ENCODE results near the gene CHCHD4.

CHCHD4 gene

GRCh38 chr3:14130707-14131106 lies 6.0 kb upstream of the CHCHD4 start:
- no peak for DNase-seq (ENCODE audit: low read depth)
- no peak overlapping the region for H3K4me3 ChIP-seq (ENCODE audit: low read length)
- TF ChIP-seq CTCF (conservative IDR thresholded peaks at IDR 0.05; ENCODE audit: low read depth, low read length), result no peak

- no peak for TF ChIP-seq CTCF (conservative IDR thresholded peaks at IDR 0.05; ENCODE audit: low read depth, low read length)
- no peak for DNase-seq (ENCODE audit: low read depth)
- no peak overlapping the region for H3K4me3 ChIP-seq (ENCODE audit: low read length)
These were observed 5.6 kb upstream of the CHCHD4 start for GRCh38 chr3:14130230-14130629.

- DNase-seq (ENCODE audit: low read depth), result no peak
- no peak for TF ChIP-seq CTCF (conservative IDR thresholded peaks at IDR 0.05; ENCODE audit: low read depth, low read length)
- H3K4me3 ChIP-seq (ENCODE audit: low read length), result no peak overlapping the region
These were observed 4.6 kb upstream of the CHCHD4 start for GRCh38 chr3:14129296-14129695.

GRCh38 chr3:14128724-14129123 lies 4.1 kb upstream of the CHCHD4 start:
- no peak for DNase-seq (ENCODE audit: low read depth)
- no peak for TF ChIP-seq CTCF (conservative IDR thresholded peaks at IDR 0.05; ENCODE audit: low read depth, low read length)
- H3K4me3 ChIP-seq (ENCODE audit: low read length), result no peak overlapping the region

GRCh38 chr3:14127516-14128161 lies 3.0 kb upstream of the CHCHD4 start:
- no peak overlapping the region for H3K4me3 ChIP-seq (ENCODE audit: low read length)
- DNase-seq (ENCODE audit: low read depth), result no peak
- no peak for TF ChIP-seq CTCF (conservative IDR thresholded peaks at IDR 0.05; ENCODE audit: low read depth, low read length)

GRCh38 chr3:14126887-14127505 lies 2.3 kb upstream of the CHCHD4 start:
- DNase-seq (ENCODE audit: low read depth), result no peak
- no peak overlapping the region for H3K4me3 ChIP-seq (ENCODE audit: low read length)
- TF ChIP-seq CTCF (conservative IDR thresholded peaks at IDR 0.05; ENCODE audit: low read depth, low read length), result no peak
